ENCODE measurements around the gene SEC23A.

DNA sequence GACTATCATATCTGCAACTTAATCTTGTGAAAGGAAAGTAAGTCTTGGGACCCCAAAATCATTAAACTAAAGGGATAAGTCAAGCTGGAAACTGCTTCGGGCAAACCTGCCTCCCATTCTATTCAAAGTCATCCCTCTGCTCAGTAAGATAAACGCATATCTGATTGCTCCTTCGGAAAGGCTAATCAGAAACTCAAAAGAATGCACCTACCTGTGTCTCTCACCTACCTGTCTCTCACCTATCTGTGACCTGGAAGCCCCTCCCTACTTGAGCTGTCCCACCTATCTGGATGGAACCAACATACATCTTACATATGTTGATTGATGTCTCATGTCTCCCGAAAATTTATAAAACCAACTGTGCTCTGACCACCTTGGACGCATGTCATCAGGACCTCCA lies 19.9 kb downstream of the SEC23A start:
- TF ChIP-seq, protein P1, sequence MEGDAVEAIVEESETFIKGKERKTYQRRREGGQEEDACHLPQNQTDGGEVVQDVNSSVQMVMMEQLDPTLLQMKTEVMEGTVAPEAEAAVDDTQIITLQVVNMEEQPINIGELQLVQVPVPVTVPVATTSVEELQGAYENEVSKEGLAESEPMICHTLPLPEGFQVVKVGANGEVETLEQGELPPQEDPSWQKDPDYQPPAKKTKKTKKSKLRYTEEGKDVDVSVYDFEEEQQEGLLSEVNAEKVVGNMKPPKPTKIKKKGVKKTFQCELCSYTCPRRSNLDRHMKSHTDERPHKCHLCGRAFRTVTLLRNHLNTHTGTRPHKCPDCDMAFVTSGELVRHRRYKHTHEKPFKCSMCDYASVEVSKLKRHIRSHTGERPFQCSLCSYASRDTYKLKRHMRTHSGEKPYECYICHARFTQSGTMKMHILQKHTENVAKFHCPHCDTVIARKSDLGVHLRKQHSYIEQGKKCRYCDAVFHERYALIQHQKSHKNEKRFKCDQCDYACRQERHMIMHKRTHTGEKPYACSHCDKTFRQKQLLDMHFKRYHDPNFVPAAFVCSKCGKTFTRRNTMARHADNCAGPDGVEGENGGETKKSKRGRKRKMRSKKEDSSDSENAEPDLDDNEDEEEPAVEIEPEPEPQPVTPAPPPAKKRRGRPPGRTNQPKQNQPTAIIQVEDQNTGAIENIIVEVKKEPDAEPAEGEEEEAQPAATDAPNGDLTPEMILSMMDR (IDR thresholded peaks at IDR 0.05) = no peak
- TF ChIP-seq POLR2A (IDR thresholded peaks at IDR 0.05) = no peak
